IMR-90 (cell line): ENCODE data around the gene M6PR. TPM values are rescaled to one million over a fixed set of nuclear protein-coding genes. Genes with fewer than 3 reads are reported as not detected.

Experiments used
- ATAC-seq: fragments of 200-7000 bp; cut with Tn5 transposase; 2 replicates; pipeline ENCODE4 v1.9.1; 2020; ENCODE audit warnings: low read depth, mild to moderate bottlenecking, moderate library complexity
- BruUV-seq: library from RNA; stranded (reverse); fragments of 400-500 nt; replicated peaks from 2 replicates; lab custom pipeline; 2021; lab: Mats Ljungman, UMichigan
- CTCF ChIA-PET: fragments of 300-600 bp; formaldehyde crosslinking; extraction: SDS; loops from one replicate; lab custom pipeline; 2021; ENCODE audit warnings: antibody characterized with exemption; lab: Yijun Ruan, JAX
- POLR2A ChIA-PET: fragments of 300-600 bp; sonication (Branson Sonifier 250); formaldehyde crosslinking; loops from one replicate; lab custom pipeline; 2022; ENCODE audit warnings: antibody characterized with exemption; ENCODE audit not compliant: unreplicated experiment; lab: Charles Lee
- DNase-seq: peaks from one replicate; pipeline ENCODE4 v3.0.0; 2013
- H2AFZ ChIP-seq: replicated peaks from 2 replicates; pipeline ENCODE3; 2013; ENCODE audit warnings: low read length, mild to moderate bottlenecking; ENCODE audit not compliant: poor library complexity
- H2AK5ac ChIP-seq: 2 replicates; pipeline ENCODE4 v1.6.1; 2013; ENCODE audit warnings: low read depth, low read length, inconsistent platforms
- H2AK9ac ChIP-seq: replicated peaks from 2 replicates; pipeline ENCODE3; 2013; ENCODE audit warnings: mild to moderate bottlenecking, low read depth, low read length, moderate library complexity; ENCODE audit not compliant: poor library complexity
- H2BK120ac ChIP-seq: 2 replicates; pipeline ENCODE4 v1.6.1; 2013; ENCODE audit warnings: low read depth, low read length, inconsistent platforms
- H2BK15ac ChIP-seq: 3 replicates; pipeline ENCODE4 v1.6.1; 2013; ENCODE audit warnings: low read depth, low read length, inconsistent platforms
- H2BK20ac ChIP-seq: 2 replicates; pipeline ENCODE4 v1.6.1; 2013; ENCODE audit warnings: low read depth, mild to moderate bottlenecking, inconsistent platforms, low read length, moderate library complexity
- H2BK5ac ChIP-seq: 2 replicates; pipeline ENCODE4 v1.6.1; 2013; ENCODE audit warnings: mild to moderate bottlenecking, low read depth, low read length, inconsistent platforms; ENCODE audit not compliant: poor library complexity, severe bottlenecking
- H3K14ac ChIP-seq: replicated peaks from 2 replicates; pipeline ENCODE4 v1.6.1; 2013; ENCODE audit warnings: low read depth, low read length, inconsistent platforms
- H3K18ac ChIP-seq: 2 replicates; pipeline ENCODE4 v1.6.1; 2013; ENCODE audit warnings: low read depth, low read length, control low read depth
- H3K23ac ChIP-seq: 2 replicates; pipeline ENCODE4 v1.6.1; 2013; ENCODE audit warnings: low read depth, low read length, inconsistent platforms
- H3K27ac ChIP-seq: 2 replicates; pipeline ENCODE4 v1.5.1; 2013; ENCODE audit warnings: mild to moderate bottlenecking, control low read depth, low read length; ENCODE audit not compliant: insufficient read depth
- H3K27me3 ChIP-seq: 2 replicates; pipeline ENCODE4 v1.6.1; 2013; ENCODE audit warnings: low read length; ENCODE audit not compliant: control insufficient read depth, insufficient read depth
- H3K36me3 ChIP-seq: 2 replicates; pipeline ENCODE4 v1.6.1; 2013; ENCODE audit warnings: low read length, mixed read lengths; ENCODE audit not compliant: control insufficient read depth, insufficient read depth
- H3K4ac ChIP-seq: 2 replicates; pipeline ENCODE4 v1.6.1; 2013; ENCODE audit warnings: low read depth, low read length, inconsistent platforms
- H3K4me1 ChIP-seq: 2 replicates; pipeline ENCODE4 v1.6.1; 2013; ENCODE audit warnings: low read length, mixed read lengths; ENCODE audit not compliant: control insufficient read depth, insufficient read depth
- H3K4me2 ChIP-seq: 2 replicates; pipeline ENCODE4 v1.6.1; 2013; ENCODE audit warnings: low read depth, mild to moderate bottlenecking, control low read depth, low read length, moderate library complexity
- H3K4me3 ChIP-seq: 2 replicates; pipeline ENCODE4 v1.5.1; 2013; ENCODE audit warnings: low read depth, mild to moderate bottlenecking, control low read depth, low read length, moderate library complexity; ENCODE audit not compliant: insufficient read depth
- H3K56ac ChIP-seq: 2 replicates; pipeline ENCODE4 v1.6.1; 2013; ENCODE audit warnings: low read length, inconsistent platforms; ENCODE audit not compliant: insufficient read depth; ENCODE audit errors: extremely low read depth
- H3K79me1 ChIP-seq, 2 experiments: 2 replicates each; pipeline ENCODE4 v1.6.1; 2013; ENCODE audit warnings: low read length in 2 of 2, inconsistent platforms in 1 of 2, low read depth in 1 of 2
- H3K9ac ChIP-seq: 2 replicates; pipeline ENCODE4 v1.6.1; 2013; ENCODE audit warnings: low read depth, low read length, control low read depth
- H3K9me1 ChIP-seq: 2 replicates; pipeline ENCODE4 v1.6.1; 2013; ENCODE audit warnings: low read length, inconsistent platforms; ENCODE audit not compliant: insufficient read depth
- H3K9me3 ChIP-seq: 2 replicates; pipeline ENCODE4 v1.6.1; 2013; ENCODE audit warnings: low read length; ENCODE audit not compliant: control insufficient read depth, insufficient read depth
- H4K20me1 ChIP-seq: 2 replicates; pipeline ENCODE4 v1.6.1; 2013; ENCODE audit warnings: low read length, inconsistent platforms; ENCODE audit not compliant: insufficient read depth
- H4K5ac ChIP-seq: 2 replicates; pipeline ENCODE4 v1.6.1; 2013; ENCODE audit warnings: mild to moderate bottlenecking, low read depth, low read length, control low read depth
- H4K8ac ChIP-seq, 2 experiments: 2 replicates each; pipeline ENCODE4 v1.6.1; 2013; ENCODE audit warnings: low read depth in 2 of 2, low read length in 2 of 2, control low read depth in 1 of 2, inconsistent platforms in 1 of 2
- H4K91ac ChIP-seq: 2 replicates; pipeline ENCODE4 v1.6.1; 2013; ENCODE audit warnings: low read depth, low read length, inconsistent platforms; ENCODE audit not compliant: insufficient read depth
- BHLHE40 ChIP-seq: fragments of 150-350 bp; IDR thresholded peaks from 2 replicates; pipeline ENCODE4 v1.6.1; 2016; ENCODE audit warnings: mild to moderate bottlenecking, low read depth, low read length
- CEBPB ChIP-seq: IDR thresholded peaks from 2 replicates; pipeline ENCODE4 v1.6.1; 2012; ENCODE audit warnings: low read depth, low read length, improper control_type of control experiment
- CHD1 ChIP-seq: IDR thresholded peaks from 2 replicates; pipeline ENCODE4 v1.6.1; 2012; ENCODE audit warnings: low read depth, low read length, improper control_type of control experiment
- CTCF ChIP-seq: conservative IDR thresholded peaks from 2 replicates; pipeline ENCODE4 v1.5.1; 2012; ENCODE audit warnings: mild to moderate bottlenecking, low read depth, low read length, improper control_type of control experiment
- ELK1 ChIP-seq: fragments of 150-350 bp; IDR thresholded peaks from 2 replicates; pipeline ENCODE4 v1.6.1; 2016; ENCODE audit warnings: low read depth, mild to moderate bottlenecking, low read length, moderate library complexity, borderline replicate concordance
- FOS ChIP-seq: fragments of 150-350 bp; IDR thresholded peaks from 2 replicates; pipeline ENCODE4 v1.6.1; 2016; ENCODE audit warnings: low read depth, low read length
- MAFK ChIP-seq: IDR thresholded peaks from 2 replicates; pipeline ENCODE4 v1.6.1; 2012; ENCODE audit warnings: low read depth, low read length, improper control_type of control experiment
- MAZ ChIP-seq: IDR thresholded peaks from 2 replicates; pipeline ENCODE4 v1.6.1; 2012; ENCODE audit warnings: low read depth, mild to moderate bottlenecking, low read length, improper control_type of control experiment, moderate library complexity, borderline replicate concordance
- MXI1 ChIP-seq: IDR thresholded peaks from 2 replicates; pipeline ENCODE4 v1.6.1; 2012; ENCODE audit warnings: low read depth, mild to moderate bottlenecking, low read length, moderate library complexity, borderline replicate concordance
- NFE2L2 ChIP-seq: fragments of 150-350 bp; IDR thresholded peaks from 2 replicates; pipeline ENCODE4 v1.6.1; 2016; ENCODE audit warnings: low read depth, mild to moderate bottlenecking, low read length
- POLR2A ChIP-seq: IDR thresholded peaks from 2 replicates; pipeline ENCODE4 v1.6.1; 2012; ENCODE audit warnings: mild to moderate bottlenecking, low read depth, low read length
- RAD21 ChIP-seq: IDR thresholded peaks from 2 replicates; pipeline ENCODE4 v1.6.1; 2012; ENCODE audit warnings: low read length, improper control_type of control experiment
- RCOR1 ChIP-seq: IDR thresholded peaks from 2 replicates; pipeline ENCODE4 v1.6.1; 2012; ENCODE audit warnings: mild to moderate bottlenecking, low read length, improper control_type of control experiment; ENCODE audit not compliant: insufficient replicate concordance
- RFX5 ChIP-seq: IDR thresholded peaks from 2 replicates; pipeline ENCODE4 v1.8.0; 2012; ENCODE audit warnings: low read depth, mild to moderate bottlenecking, low read length, moderate library complexity
- SMC3 ChIP-seq: fragments of 150-350 bp; IDR thresholded peaks from 2 replicates; pipeline ENCODE4 v1.6.1; 2016; ENCODE audit warnings: low read depth, mild to moderate bottlenecking, antibody characterized with exemption, low read length, moderate library complexity
- USF2 ChIP-seq: fragments of 150-350 bp; IDR thresholded peaks from 2 replicates; pipeline ENCODE4 v1.6.1; 2017; ENCODE audit warnings: mild to moderate bottlenecking, antibody characterized with exemption, low read length, low read depth
- WGBS, 2 experiments: methylation state at CpG; one replicate each; pipeline versions ENCODE4 v1.1.5 to v1.1.7; 2013; ENCODE audit warnings: missing lambda C conversion rate in 2 of 2; ENCODE audit not compliant: insufficient read length in 1 of 2; ENCODE audit errors: extremely low coverage in 2 of 2; 5-methylcytosine and 5-hydroxymethylcytosine counted together
- dilution Hi-C: fragments of 300-500 bp; cut with HindIII; formaldehyde crosslinking; loops from one replicate; pipeline ENCODE4 v1.14.3; 2018; ENCODE audit warnings: low sequenced_read_pairs; ENCODE audit not compliant: unreplicated experiment
- in situ Hi-C: fragments of 300-500 bp; cut with MboI; formaldehyde crosslinking; loops from 3 replicates; pipeline ENCODE4 v1.14.3; 2019; ENCODE audit warnings: low sequenced_read_pairs, inconsistent platforms, mixed read lengths
- intact Hi-C: fragments of 100-400 bp; cut with micrococcal nuclease; formaldehyde crosslinking; loops from 2 replicates; pipeline ENCODE4 v1.10.0; 2022
- polyA plus RNA-seq, 3 experiments: library from polyadenylated mRNA; depleted of rRNA; stranded (reverse); fragments of >200 nt; gene quantifications; 2 replicates each; pipeline ENCODE4 v1.2.3, GENCODE V29; 2012; ENCODE audit warnings: low replicate concordance in 1 of 3
- total RNA-seq: library from RNA; depleted of rRNA; stranded (reverse); fragments of >200 nt; gene quantifications from 2 replicates; pipeline ENCODE4 v1.2.3, GENCODE V29; 2012

M6PR gene
- total and polyA plus RNA-seq, 2 of the 4 experiments (the other 2 are of a cell fraction): 86.6 to 140 TPM

DNA sequence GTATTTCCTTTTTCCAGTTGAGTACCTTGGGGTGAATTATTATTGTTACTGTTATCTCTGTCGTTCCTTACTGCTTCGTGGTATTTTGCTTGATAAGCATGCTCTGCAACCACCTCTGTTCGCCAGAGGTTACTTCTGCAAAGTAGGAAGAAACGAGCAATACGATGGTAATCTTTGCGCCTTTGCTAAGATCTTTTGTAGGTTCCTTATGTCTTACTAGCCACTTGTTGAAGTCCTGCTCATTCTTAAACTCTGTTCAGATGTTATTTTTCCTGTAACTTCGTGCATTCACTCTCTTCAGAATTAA is 729 bp upstream of the M6PR start:
- Histone ChIP-seq H2AK9ac (no peak overlapping the region), H4K91ac (peak overlapping the region; percentile 62; the same call in 1 of the 2 replicates), H2BK120ac (peak overlapping the region; percentile 35), H3K36me3 (peaks cover 3% of the 10 kb centered on the region), H3K14ac (peak overlapping the region; percentile 84), H2AFZ (peak overlapping the region; percentile 98), H3K9me1 (no peaks in the 10 kb centered on the region; the same call in 1 of the 2 replicates), H3K27me3 (no peaks in the 10 kb centered on the region), H3K4me1 (no peaks in the 10 kb centered on the region), H2BK5ac (peak overlapping the region; percentile 72), H4K8ac (peak overlapping the region; percentile 69 to 83), H3K4me3 (peak overlapping the region; percentile 64), H4K20me1 (peaks cover 18% of the 10 kb centered on the region; the same call in 1 of the 2 replicates), H3K79me1 (peaks cover 7 to 35% of the 10 kb centered on the region in 2 experiments; a peak in 3 of 4 replicates), H3K18ac (peak overlapping the region; percentile 33; the same call in 1 of the 2 replicates), H4K5ac (peak overlapping the region; percentile 46), H3K23ac (peak overlapping the region; percentile 78), H2BK20ac (no peak overlapping the region), H3K4me2 (peak overlapping the region; percentile 84), H3K56ac (peak overlapping the region; percentile 85), H3K27ac (peak overlapping the region; percentile 77), H3K9me3 (no peaks in the 10 kb centered on the region), H3K4ac (peak overlapping the region; percentile 68; the same call in 1 of the 2 replicates), H2AK5ac (no peak overlapping the region), H3K9ac (peak overlapping the region; percentile 85), H2BK15ac (0 out of 3 replicates have a peak overlapping the region, but pooled peaks have one; percentile 17)
- WGBS, 2 experiments: 0% methylated on average over 1 of the region's 7 CpGs; no CpG with 5 or more reads in 1 of the 2 experiments
- dilution Hi-C loops (no loop called here), intact Hi-C loops (no loop called here), in situ Hi-C loops (no loop called here)
- TF ChIP-seq RFX5 (no peak), CHD1 (no peak), BHLHE40 (no peak), CEBPB (no peak), MXI1 (no peak), MAZ (no peak), USF2 (no peak), NFE2L2 (no peak), RAD21 (no peak), POLR2A (no peak), RCOR1 (no peak), ELK1 (no peak), SMC3 (no peak), FOS (no peak), MAFK (no peak), CTCF (no peak)
- CTCF ChIA-PET: interaction anchor here (0.8 to 1.0 kb wide), 2 partner anchors 10 to 37 kb away, joined by 3 read pairs; no protein-coding TSS in a partner anchor
- DNase-seq (no peak), ATAC-seq (peak; percentile 3)
- no TSS peak for BruUV-seq
- POLR2A ChIA-PET: no interaction called here
